GM18511 (cell line): ENCODE data around the gene ABCC2.
A peak's percentile ranks its signal among the peaks of the same experiment; 100 is the strongest.
"Not testable (repeated sequence)": the region's sequence is repeated elsewhere in the genome, so short reads cannot be mapped to it uniquely, and the experiment has no call there.

Source experiments
- ATAC-seq: cut with Tn5 transposase; IDR thresholded peaks from one replicate; pipeline ENCODE4 v1.9.1; 2021; ENCODE audit warnings: mild to moderate bottlenecking, moderate library complexity; ENCODE audit not compliant: unreplicated experiment

Gene ABCC2

DNA sequence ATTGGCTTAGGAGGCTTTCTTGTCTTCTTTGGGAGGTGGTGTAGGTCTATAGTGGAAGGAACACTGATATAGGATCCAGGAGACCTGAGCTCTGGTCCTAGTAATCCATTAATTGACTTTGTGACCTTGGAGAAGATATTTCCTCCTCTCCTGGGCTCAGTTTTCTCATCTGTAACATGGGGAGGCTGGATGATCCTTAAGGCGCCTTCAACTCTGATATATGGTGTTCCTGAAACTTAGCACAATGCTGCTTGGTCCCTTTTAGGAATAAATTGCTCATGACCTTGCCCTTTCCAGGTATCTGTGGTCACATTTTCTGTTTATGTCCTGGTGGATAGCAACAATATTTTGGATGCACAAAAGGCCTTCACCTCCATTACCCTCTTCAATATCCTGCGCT is 25.3 kb downstream of the ABCC2 start:
- no peak for ATAC-seq

DNA sequence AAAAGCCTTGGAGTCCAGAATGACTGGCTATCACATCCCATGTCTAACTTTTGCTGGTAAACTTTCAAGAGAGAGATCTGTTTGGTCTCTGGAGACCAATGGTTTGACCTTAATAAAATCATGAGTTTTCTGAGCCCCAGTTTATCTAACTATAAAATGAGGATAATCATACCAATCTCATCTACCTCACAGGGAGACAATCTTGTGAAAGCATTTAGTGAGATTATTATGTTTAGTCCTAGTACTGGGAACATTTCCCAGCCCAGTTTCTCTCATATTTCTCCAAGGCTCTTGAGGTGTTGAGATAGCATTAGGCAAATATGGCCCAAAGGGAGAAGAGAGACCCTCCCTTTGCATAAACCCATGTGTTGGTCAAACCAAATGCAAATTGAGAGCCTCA is 25.8 kb downstream of the ABCC2 start:
- no peak for ATAC-seq

DNA sequence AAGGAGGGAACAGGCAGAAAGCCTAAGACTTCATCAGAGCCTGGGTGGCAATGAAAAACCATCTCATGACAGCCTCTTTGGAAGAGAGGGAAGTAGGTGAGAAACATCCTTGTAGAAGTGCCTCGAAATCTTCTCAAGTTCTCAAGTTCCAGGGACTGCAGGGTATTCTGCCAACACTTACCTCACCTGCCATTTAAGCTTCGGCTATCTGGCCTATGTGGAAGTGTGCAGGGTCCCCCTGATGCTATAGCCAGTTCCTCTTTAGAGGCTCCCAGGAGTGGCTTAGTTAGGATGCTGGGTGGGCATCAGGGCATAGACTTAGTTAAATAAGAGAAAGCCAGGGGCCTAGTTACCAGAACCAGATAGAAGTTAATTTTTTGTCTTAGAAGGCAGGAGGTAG is 27.0 kb downstream of the ABCC2 start:
- ATAC-seq: no peak

DNA sequence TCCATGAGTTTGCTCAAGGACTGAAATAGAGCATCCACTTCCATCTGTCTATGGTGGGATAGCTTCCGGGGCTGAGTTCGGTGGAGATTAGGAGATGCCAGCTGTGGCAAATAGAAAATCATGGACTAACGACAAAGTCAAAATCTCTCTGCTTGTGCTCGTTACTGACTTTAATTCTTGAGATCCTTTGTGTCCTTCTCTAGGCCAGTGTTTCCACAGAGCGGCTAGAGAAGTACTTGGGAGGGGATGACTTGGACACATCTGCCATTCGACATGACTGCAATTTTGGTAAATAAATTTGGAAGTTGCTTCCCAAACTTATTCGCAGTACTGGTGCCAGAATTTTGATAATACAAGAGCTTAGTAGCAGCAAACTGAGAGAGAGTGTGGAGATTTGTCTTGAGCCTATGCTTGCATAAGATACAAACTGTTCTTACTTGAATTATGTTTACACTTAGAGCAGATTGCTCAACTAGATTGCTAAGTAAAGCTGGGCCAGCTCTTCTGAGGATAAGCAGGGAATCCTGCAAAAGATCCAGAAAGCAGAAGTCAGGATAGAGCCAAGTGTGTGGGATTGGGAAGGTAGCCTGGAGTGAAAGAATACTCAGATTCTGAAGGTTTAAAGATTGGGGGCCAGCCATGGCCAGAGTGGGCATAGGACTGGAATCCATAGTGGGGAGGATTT is 27.6 kb downstream of the ABCC2 start:
- no peak for ATAC-seq

- ATAC-seq: no peak
Observed at GRCh38 chr10:99812177-99812576, 29.7 kb downstream of the ABCC2 start.

DNA sequence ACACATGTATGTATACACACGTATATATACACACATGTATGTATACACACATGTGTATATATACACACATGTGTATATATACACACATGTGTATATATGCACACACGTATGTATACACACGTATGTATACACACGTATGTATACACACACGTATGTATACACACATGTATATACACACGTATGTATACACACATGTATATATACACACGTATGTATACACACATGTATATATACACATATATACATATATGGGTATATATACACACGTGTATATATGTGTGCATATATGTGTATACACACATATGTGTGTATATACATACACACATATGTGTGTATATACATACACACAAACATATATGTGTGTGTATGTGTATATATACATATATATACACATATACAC is 31.7 kb downstream of the ABCC2 start:
- no peak for ATAC-seq

- no peak for ATAC-seq
Observed at GRCh38 chr10:99815621-99816020, 33.2 kb downstream of the ABCC2 start.

GRCh38 chr10:99827936-99828335 is 45.5 kb downstream of the ABCC2 start:
- ATAC-seq: no peak

DNA sequence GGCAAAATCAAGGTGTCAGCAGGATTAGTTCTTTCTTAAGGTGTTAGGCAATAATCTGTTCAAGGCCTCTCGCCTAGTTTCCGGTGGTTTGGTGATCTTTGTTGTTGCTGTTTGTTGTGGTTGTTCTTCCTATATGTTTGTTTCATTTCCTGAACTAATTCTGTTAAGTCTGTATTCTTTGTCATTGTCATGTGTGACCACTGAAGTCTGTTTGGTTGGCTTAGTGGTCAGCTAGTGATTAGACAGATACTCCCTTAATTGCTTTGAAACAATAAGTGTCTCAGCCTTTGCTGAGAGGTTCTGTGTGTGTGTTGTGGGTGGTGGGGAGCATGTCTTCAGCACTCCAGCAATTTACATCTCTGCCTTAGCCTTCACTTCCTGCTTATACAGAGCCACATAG is 46.0 kb downstream of the ABCC2 start:
- no peak for ATAC-seq

DNA sequence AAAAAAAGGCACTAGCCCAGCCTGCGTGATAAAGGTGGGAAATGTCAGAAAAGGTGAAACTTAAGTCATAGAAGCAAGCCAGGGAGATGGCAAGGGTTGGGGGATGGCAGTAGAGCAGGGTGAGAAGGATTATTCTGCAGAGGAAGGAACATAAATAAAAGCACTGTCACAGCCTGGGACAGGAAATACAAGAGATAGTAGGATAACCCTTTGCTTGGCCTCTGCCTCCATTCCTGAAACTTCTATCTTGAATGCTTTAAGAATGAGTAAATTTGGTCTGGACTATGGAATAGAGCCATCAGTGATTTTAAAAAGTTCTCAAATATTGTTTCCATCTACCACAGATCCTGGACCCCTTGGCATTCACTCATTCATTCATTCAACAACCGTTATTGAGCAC is 50.0 kb downstream of the ABCC2 start:
- ATAC-seq: no peak

GRCh38 chr10:99834410-99834809 is 52.0 kb downstream of the ABCC2 start:
- ATAC-seq: no peak

DNA sequence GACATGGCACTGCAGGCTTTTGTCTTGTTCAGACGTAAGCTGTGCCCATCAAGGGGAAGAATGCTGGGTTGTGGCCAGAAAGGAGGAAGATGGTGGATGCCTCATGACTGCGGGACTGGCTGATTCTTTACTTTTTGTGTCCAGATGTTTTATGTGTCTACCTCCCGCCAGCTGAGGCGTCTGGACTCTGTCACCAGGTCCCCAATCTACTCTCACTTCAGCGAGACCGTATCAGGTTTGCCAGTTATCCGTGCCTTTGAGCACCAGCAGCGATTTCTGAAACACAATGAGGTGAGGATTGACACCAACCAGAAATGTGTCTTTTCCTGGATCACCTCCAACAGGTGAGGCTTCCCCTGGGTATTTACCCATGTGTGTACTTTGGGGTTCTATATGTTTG is 53.5 kb downstream of the ABCC2 start:
- no peak for ATAC-seq

- ATAC-seq: no peak
Observed at GRCh38 chr10:99836711-99837110, 54.3 kb downstream of the ABCC2 start.

- ATAC-seq: not testable (repeated sequence)
Observed at GRCh38 chr10:99840859-99841258, 58.4 kb downstream of the ABCC2 start.

DNA sequence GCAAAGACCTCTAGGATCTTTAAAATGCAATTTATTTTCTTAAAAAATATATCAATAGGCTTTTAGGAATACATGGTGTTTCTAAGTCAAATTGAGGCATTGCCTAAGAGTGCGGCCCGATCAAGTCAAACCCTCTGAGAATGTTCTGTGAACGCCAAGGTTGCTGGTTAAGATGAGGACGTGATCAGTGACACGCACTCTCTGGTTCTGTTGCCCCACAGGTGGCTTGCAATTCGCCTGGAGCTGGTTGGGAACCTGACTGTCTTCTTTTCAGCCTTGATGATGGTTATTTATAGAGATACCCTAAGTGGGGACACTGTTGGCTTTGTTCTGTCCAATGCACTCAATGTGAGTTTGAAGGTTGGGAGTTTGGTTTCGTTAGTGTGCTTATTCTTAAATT is 59.3 kb downstream of the ABCC2 start:
- no peak for ATAC-seq

- no peak for ATAC-seq
Observed at GRCh38 chr10:99843310-99843709, 60.9 kb downstream of the ABCC2 start.

- no peak for ATAC-seq
Observed at GRCh38 chr10:99844433-99844955, 62.1 kb downstream of the ABCC2 start.

DNA sequence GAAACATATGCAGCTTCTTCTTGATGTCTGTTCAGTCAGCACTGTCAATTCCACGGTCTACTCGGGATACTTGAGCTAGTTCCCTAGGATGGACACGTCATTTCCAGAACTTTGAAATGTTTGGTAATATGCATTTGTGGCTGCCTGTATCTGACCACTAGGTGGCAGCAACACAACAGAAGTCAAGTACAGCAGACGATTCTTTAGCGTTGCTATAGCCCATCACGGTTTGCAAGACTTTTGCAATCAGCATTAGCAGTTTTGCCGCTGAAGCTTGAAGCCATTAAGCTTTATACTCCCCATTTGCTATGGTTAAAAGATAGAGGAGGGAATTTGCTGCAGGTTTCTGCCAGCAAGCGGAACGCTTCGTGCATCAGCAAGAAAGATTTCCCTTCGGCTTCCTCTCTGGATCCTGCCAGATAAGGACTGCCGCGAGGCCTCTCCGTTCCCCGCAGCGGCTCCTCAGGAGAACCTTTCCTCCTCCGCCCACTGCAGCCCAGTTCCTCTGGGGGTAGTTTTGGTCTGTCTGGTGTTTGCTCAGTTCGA is 63.5 kb downstream of the ABCC2 start:
- peak; percentile 78 for ATAC-seq

- ATAC-seq: no peak
Observed at GRCh38 chr10:99849057-99849456, 66.6 kb downstream of the ABCC2 start.

GRCh38 chr10:99849536-99849935 is 67.1 kb downstream of the ABCC2 start:
- no peak for ATAC-seq

DNA sequence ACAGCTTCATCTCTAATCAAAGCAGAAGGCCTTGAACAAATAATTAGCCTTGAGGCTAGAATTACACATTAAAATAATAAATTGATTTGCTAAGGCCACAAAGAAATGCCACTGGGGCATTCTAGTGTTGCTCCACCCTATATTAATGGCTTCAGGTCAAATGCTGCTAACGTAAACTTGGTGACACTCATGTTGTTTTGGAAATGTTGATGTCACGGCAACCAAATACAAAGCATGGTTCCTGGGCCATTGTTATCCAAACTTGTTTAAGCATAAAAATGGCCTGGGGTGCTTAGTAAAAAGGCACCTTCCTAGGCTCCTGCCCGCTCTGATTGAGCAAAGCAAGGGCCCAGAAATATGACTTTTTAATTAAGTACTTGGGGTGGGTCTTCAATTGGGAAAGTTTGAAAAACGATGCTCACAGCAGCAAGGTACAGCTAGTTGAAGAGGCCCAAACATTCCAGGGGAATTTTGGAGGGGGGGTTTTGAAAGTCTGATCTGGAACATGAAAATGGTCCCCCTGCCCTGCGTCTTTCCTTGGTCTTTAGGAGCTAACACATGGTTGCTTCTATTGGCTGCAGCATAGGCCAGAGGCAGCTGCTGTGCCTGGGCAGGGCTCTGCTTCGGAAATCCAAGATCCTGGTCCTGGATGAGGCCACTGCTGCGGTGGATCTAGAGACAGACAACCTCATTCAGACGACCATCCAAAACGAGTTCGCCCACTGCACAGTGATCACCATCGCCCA is 67.8 kb downstream of the ABCC2 start:
- no peak for ATAC-seq

DNA sequence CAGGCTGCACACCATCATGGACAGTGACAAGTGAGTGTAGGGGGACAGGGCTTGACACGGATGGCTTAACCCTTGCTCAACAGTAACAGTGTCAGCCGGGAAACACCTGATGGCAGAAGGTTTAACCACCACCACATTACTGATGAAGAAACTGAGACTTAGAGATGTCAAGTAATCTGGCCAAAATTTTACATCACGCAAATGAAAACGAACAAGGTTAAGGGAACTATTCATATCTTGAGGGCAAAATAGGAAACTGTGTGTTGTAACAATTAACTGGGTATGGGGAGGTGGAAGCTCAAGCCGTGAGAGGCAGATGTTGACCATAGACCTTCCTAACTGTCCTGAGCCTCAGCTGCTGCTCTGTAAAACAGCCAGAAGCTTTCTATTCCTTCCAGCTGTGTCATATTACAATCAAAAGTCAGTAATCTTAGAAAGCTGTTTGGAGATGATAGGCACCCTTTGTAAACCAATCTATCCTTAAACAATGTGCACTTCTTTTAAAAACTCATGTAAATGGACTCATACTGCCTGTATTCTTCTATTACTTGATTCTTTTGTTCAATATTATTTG is 68.4 kb downstream of the ABCC2 start:
- ATAC-seq: no peak
